Spinal cord (tissue), 10 donors: ENCODE results near the gene TALDO1. TPM values are rescaled to one million over a fixed set of nuclear protein-coding genes. Genes with fewer than 3 reads are reported as not detected.
A peak's percentile ranks its signal among the peaks of the same experiment; 100 is the strongest.

ENCODE experiments used
- DNase-seq, 6 donors: peaks; one replicate each; pipeline versions ENCODE4 v3.0.0 to v3.0.0-alpha.2; 2013 to 2015; ENCODE audit warnings: low spot score in 6 of 6, low read depth in 4 of 6
- H3K27ac ChIP-seq: one replicate; pipeline ENCODE4 v1.5.1; 2013; ENCODE audit warnings: low read depth, low read length, control low read depth
- H3K27me3 ChIP-seq: one replicate; pipeline ENCODE4 v1.6.1; 2013; ENCODE audit warnings: low read length; ENCODE audit not compliant: control insufficient read depth, insufficient read depth
- H3K36me3 ChIP-seq: one replicate; pipeline ENCODE4 v1.6.1; 2013; ENCODE audit warnings: low read length; ENCODE audit not compliant: control insufficient read depth, insufficient read depth
- H3K4me1 ChIP-seq: one replicate; pipeline ENCODE4 v1.6.1; 2013; ENCODE audit warnings: low read length; ENCODE audit not compliant: control insufficient read depth, insufficient read depth
- H3K4me3 ChIP-seq: one replicate; pipeline ENCODE4 v1.5.1; 2013; ENCODE audit warnings: low read depth, low read length, control low read depth
- H3K9me3 ChIP-seq: one replicate; pipeline ENCODE4 v1.6.1; 2013; ENCODE audit warnings: low read length; ENCODE audit not compliant: control insufficient read depth, insufficient read depth
- WGBS: methylation state at CpG from one replicate; pipeline ENCODE4 v1.1.5; 2013; ENCODE audit warnings: missing lambda C conversion rate; ENCODE audit not compliant: insufficient coverage; 5-methylcytosine and 5-hydroxymethylcytosine counted together
- polyA plus RNA-seq, 2 donors: library from polyadenylated mRNA; unstranded; fragments of 120-200 nt; gene quantifications; one replicate each; pipeline ENCODE4 v1.2.1, GENCODE V29; 2013; ENCODE audit not compliant: insufficient read length in 2 of 2
- total RNA-seq, 2 donors: library from RNA; depleted of rRNA in 1 of 2; stranded (reverse); fragments of 120-200 nt in 1 of 2; fragments of >200 nt in 1 of 2; gene quantifications; one replicate each; pipeline versions ENCODE4 v1.2.3 to v1.2.4, GENCODE V29; 2013 to 2014
- donor health status: healthy.

Gene TALDO1
- total and polyA plus RNA-seq, 4 donors: 104 to 160 (median 141) TPM

GRCh38 chr11:766106-766935 lies 19.1 kb downstream of the TALDO1 start:
- DNase-seq: no peak
- Histone ChIP-seq H3K4me3 (no peak overlapping the region), H3K27ac (no peak overlapping the region), H3K36me3 (peaks cover 93% of the 10 kb centered on the region), H3K9me3 (no peaks in the 10 kb centered on the region), H3K4me1 (peaks cover 12% of the 10 kb centered on the region), H3K27me3 (no peaks in the 10 kb centered on the region)
- 92% methylated on average over 2 of the region's 11 CpGs for WGBS

GRCh38 chr11:766936-767210 lies 19.6 kb downstream of the TALDO1 start:
- DNase-seq: no peak
- Histone ChIP-seq H3K4me3 (no peak overlapping the region), H3K36me3 (peaks cover 94% of the 10 kb centered on the region), H3K9me3 (no peaks in the 10 kb centered on the region), H3K27me3 (no peaks in the 10 kb centered on the region), H3K4me1 (peaks cover 17% of the 10 kb centered on the region), H3K27ac (no peak overlapping the region)
- WGBS: 93% methylated on average over 2 of the region's 2 CpGs

- no peaks in the 10 kb centered on the region for H3K9me3 ChIP-seq
- H3K4me1 ChIP-seq: peaks cover 21% of the 10 kb centered on the region
- no peaks in the 10 kb centered on the region for H3K27me3 ChIP-seq
- 91% methylated on average over 10 of the region's 11 CpGs for WGBS
- H3K27ac ChIP-seq: no peak overlapping the region
- H3K4me3 ChIP-seq: no peak overlapping the region
- H3K36me3 ChIP-seq: peaks cover 94% of the 10 kb centered on the region
- no peak for DNase-seq
Observed at GRCh38 chr11:767238-767637, 20.0 kb downstream of the TALDO1 start.

GRCh38 chr11:769887-770641 lies 22.8 kb downstream of the TALDO1 start:
- no peak for DNase-seq
- Histone ChIP-seq H3K4me3 (no peak overlapping the region), H3K4me1 (peaks cover 44% of the 10 kb centered on the region), H3K27me3 (no peaks in the 10 kb centered on the region), H3K27ac (no peak overlapping the region), H3K9me3 (no peaks in the 10 kb centered on the region), H3K36me3 (peaks cover 95% of the 10 kb centered on the region)
- WGBS: 91% methylated on average over 22 of the region's 23 CpGs

GRCh38 chr11:770642-771616 lies 23.7 kb downstream of the TALDO1 start:
- no peaks in the 10 kb centered on the region for H3K9me3 ChIP-seq
- DNase-seq: no peak
- H3K4me3 ChIP-seq: no peak overlapping the region
- WGBS: 94% methylated on average over 31 of the region's 32 CpGs
- peaks cover 94% of the 10 kb centered on the region for H3K36me3 ChIP-seq
- peaks cover 49% of the 10 kb centered on the region for H3K4me1 ChIP-seq
- H3K27ac ChIP-seq: peak overlapping the region; percentile 88
- no peaks in the 10 kb centered on the region for H3K27me3 ChIP-seq

- no peaks in the 10 kb centered on the region for H3K27me3 ChIP-seq
- peaks cover 93% of the 10 kb centered on the region for H3K36me3 ChIP-seq
- WGBS: 87% methylated on average over 8 of the region's 15 CpGs
- peaks cover 57% of the 10 kb centered on the region for H3K4me1 ChIP-seq
- no peaks in the 10 kb centered on the region for H3K9me3 ChIP-seq
- no peak overlapping the region for H3K4me3 ChIP-seq
- H3K27ac ChIP-seq: peak overlapping the region; percentile 88
- peak in 1 of 6 donors; percentile 9 for DNase-seq
Observed at GRCh38 chr11:771617-772204, 24.4 kb downstream of the TALDO1 start.

GRCh38 chr11:772429-773390 lies 25.4 kb downstream of the TALDO1 start:
- peaks cover 83% of the 10 kb centered on the region for H3K36me3 ChIP-seq
- no peaks in the 10 kb centered on the region for H3K9me3 ChIP-seq
- WGBS: 56% methylated on average over 34 of the region's 34 CpGs
- DNase-seq: peak in 1 of 6 donors; percentile 81
- H3K27me3 ChIP-seq: no peaks in the 10 kb centered on the region
- H3K27ac ChIP-seq: peak overlapping the region; percentile 88
- H3K4me1 ChIP-seq: peaks cover 58% of the 10 kb centered on the region
- H3K4me3 ChIP-seq: no peak overlapping the region

- Histone ChIP-seq H3K36me3 (peaks cover 79% of the 10 kb centered on the region), H3K4me3 (no peak overlapping the region), H3K27me3 (no peaks in the 10 kb centered on the region), H3K4me1 (peaks cover 65% of the 10 kb centered on the region), H3K27ac (peak overlapping the region; percentile 88), H3K9me3 (no peaks in the 10 kb centered on the region)
- DNase-seq: no peak
- WGBS: 92% methylated on average over 5 of the region's 5 CpGs
Observed at GRCh38 chr11:773425-773824, 26.2 kb downstream of the TALDO1 start.
